Activated T-helper 17 cell treated with anti-CD3 and anti-CD28 coated beads, Interleukin-2, amount 50 U/mL, for 72 hours (primary cell): ENCODE results near the gene NFIA. TPM values are rescaled to one million over a fixed set of nuclear protein-coding genes. Genes with fewer than 3 reads are reported as not detected.

Experiments
- ATAC-seq: fragments of 150-1000 bp; cut with Tn5 transposase; replicated peaks from 2 replicates; pipeline ENCODE4 v1.10.0; 2021; ENCODE audit warnings: mild to moderate bottlenecking, moderate library complexity
- H3K27ac Mint-ChIP-seq: one replicate; pipeline ENCODE4 v1.8.0; 2022; ENCODE audit warnings: mixed read lengths
- H3K27me3 Mint-ChIP-seq: one replicate; pipeline ENCODE4 v1.8.0; 2022; ENCODE audit warnings: mixed read lengths
- H3K36me3 Mint-ChIP-seq: one replicate; pipeline ENCODE4 v1.8.0; 2022; ENCODE audit warnings: low read depth, mild to moderate bottlenecking, mixed read lengths
- H3K4me1 Mint-ChIP-seq: one replicate; pipeline ENCODE4 v1.8.0; 2022; ENCODE audit warnings: mixed read lengths
- H3K4me3 Mint-ChIP-seq: one replicate; pipeline ENCODE4 v1.8.0; 2022; ENCODE audit warnings: mild to moderate bottlenecking, mixed read lengths
- H3K9me3 Mint-ChIP-seq: one replicate; pipeline ENCODE4 v1.8.0; 2022; ENCODE audit warnings: mixed read lengths
- total RNA-seq, 2 donors: library from RNA; stranded (reverse); gene quantifications; one replicate each; pipeline ENCODE4 v1.2.3, GENCODE V29; 2022

The NFIA gene
- total RNA-seq, 2 donors from 2014 or later: 3.5 to 5.1 TPM

DNA sequence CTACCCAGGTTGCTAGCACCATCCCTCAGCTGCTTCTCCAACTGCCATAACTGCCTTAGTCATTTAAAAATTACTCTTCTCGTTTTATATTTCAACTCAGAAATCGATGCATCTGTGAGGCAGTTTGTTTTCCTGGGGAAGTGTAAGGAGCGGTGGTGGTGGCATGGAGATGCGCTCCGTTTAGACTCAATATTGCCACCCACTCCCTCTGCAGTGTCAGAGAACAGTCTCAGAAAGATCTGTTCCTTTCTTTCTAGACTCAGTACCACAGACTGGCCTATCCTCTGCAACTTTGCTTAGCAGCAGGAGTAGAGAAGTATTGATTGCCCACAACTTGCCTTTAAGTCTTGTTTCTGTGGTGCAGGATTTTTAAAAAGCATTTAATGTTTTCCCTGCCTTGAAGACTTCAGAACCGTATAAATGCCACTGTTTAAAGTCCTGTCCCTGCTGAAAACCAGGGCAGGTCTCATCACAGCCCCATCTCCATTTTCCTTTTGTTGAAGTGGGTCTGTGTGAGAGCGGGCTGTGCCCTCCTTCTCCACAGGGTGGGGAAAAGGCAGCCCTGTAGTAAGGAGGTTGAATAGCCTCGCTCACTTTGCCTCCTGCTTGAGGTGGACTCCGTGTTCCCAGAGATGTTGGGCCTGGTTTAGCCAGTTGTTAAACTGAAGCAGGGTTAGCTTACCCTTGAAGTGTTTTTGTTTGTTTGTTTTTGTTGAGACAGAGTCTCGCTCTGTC lies 105.2 kb downstream of the NFIA start:
- Mint-ChIP-seq H3K36me3 (no peaks in the 10 kb centered on the region), H3K27ac (no peak overlapping the region), H3K4me3 (no peak overlapping the region), H3K4me1 (no peaks in the 10 kb centered on the region), H3K27me3 (no peaks in the 10 kb centered on the region), H3K9me3 (no peaks in the 10 kb centered on the region)
- ATAC-seq: no peak

DNA sequence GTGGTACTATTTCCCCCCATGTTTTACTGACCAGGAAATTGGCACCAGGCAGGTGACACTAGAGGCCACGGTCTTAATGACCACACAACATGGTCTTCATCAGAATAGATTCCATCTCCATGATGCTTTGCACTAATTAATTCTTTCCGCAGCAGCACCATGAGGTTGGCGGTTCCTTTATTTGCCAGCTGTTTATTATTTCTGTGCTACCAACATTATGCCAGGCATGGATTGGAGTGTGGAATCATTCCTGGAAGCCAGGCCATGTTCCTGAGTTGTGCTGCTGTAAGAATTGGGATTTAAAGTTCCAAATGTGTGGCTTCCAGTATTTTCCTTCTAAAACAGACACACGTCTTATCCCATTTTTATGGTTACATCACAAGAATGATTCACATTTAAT lies 107.8 kb downstream of the NFIA start:
- Mint-ChIP-seq H3K9me3 (no peaks in the 10 kb centered on the region), H3K27ac (no peak overlapping the region), H3K4me1 (no peaks in the 10 kb centered on the region), H3K36me3 (no peaks in the 10 kb centered on the region), H3K4me3 (no peak overlapping the region), H3K27me3 (no peaks in the 10 kb centered on the region)
- no peak for ATAC-seq

DNA sequence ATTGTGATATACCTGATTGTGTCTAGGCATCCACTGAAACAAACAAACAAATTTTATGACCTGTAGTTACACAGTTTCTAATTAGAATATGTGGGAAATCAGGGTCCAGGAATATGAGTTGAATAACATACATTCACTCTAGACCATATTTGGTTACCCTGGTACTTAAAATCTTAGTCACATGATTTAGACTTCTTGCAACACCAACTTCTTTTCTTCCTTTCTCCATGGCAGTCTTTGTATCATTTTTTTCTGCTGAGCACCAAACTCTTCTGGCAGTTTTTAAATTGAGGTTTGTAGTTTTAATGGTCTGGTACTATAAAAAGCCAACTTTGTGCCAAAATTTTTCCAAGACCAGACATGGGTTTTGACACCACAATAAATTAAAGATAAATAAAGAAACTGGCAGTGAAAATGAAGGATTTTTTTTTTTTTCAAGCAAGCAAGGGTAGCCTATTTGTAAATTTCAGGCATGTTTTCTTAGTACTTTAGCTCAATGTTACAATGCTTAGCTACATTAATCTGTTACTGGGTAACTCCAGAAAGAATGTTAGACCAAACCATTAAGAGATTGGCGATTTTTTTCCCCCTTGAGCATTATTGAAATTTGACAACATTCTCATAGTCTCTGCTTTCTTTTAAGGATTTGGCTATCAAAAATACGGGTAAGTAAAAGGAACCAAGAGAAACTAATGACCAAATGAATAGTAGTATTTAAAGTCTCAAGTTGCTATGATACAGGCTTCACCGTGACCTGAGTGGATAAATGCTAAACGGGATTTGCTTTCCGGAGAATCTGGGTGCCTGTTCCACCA lies 108.5 kb downstream of the NFIA start:
- Mint-ChIP-seq H3K27ac (no peak overlapping the region), H3K9me3 (no peaks in the 10 kb centered on the region), H3K36me3 (no peaks in the 10 kb centered on the region), H3K4me1 (no peaks in the 10 kb centered on the region), H3K27me3 (no peaks in the 10 kb centered on the region), H3K4me3 (no peak overlapping the region)
- ATAC-seq: no peak

DNA sequence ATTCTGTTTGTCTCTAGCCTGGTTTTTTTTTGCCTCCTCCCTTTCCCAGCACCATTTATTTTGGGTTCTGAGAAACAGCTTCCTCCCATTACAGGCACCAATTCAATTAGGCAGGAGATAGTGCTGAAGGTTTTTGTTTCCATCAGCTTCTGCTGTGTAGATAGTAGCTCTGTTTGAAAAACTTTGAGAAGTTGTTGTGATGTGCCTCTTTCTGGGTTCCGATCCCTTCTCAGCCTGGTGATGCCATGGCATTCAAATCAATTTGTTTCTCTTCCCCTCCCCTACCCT lies 109.0 kb downstream of the NFIA start:
- Mint-ChIP-seq H3K4me3 (no peak overlapping the region), H3K9me3 (no peaks in the 10 kb centered on the region), H3K27ac (no peak overlapping the region), H3K4me1 (no peaks in the 10 kb centered on the region), H3K36me3 (no peaks in the 10 kb centered on the region), H3K27me3 (no peaks in the 10 kb centered on the region)
- no peak for ATAC-seq

DNA sequence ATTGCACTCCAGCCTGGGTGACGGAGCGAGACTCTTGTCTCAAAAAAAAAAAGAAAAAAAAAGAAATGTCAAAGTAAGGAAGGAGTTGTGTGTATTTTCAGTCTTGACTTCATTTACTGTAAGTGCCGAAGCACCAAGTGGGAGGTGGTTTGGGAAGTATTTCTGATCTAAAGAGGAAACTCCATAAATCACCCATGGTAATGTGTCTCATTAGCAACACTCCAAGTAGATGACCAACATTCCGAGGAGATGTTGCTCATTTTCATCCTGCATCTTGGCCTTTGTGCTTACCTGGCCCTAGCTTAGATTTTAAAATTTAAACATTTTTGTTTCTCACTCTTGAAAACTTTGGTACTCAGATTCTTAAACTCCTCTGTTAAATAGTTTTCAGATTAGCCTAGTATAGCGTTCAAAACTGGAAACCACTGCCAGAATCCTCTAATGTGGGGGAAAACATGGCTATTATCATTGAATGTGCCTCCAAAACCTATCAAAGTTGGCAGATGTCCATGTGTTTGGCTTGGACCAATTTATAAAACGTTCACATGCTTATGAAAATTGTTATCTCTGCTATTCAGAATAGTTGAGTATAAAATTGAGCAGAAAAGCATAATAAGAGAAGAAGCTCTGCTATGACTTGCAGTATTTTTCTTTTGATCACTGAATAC lies 110.4 kb downstream of the NFIA start:
- H3K4me3 Mint-ChIP-seq: no peak overlapping the region

DNA sequence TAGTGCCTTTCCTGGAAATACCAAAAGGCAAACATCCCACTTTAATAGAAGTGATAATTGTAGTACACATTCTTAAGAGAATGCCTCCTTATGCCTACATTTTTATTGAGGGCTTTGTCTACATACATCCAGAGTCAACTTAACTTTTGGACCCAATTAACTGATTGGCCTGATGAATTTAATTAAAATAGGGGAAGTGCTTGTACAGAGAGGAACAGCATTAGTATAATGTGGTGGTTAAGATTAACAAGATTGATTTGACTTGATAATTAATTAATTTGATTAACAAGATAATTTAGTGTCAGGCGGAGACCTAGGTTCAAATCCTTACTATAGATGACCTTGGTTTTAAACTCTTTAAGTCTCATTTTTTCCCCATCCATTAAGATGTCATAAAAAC lies 111.4 kb downstream of the NFIA start:
- Mint-ChIP-seq H3K4me1 (no peaks in the 10 kb centered on the region), H3K36me3 (no peaks in the 10 kb centered on the region), H3K4me3 (no peak overlapping the region), H3K27me3 (no peaks in the 10 kb centered on the region), H3K27ac (no peak overlapping the region), H3K9me3 (no peaks in the 10 kb centered on the region)
- no peak for ATAC-seq

More for the DNA sequence above, 110.4 kb downstream of the NFIA start:
- ATAC-seq: no peak
- no peak overlapping the region for H3K27ac Mint-ChIP-seq
- no peaks in the 10 kb centered on the region for H3K9me3 Mint-ChIP-seq
- H3K4me1 Mint-ChIP-seq: no peaks in the 10 kb centered on the region
- no peaks in the 10 kb centered on the region for H3K36me3 Mint-ChIP-seq
- H3K27me3 Mint-ChIP-seq: no peaks in the 10 kb centered on the region

DNA sequence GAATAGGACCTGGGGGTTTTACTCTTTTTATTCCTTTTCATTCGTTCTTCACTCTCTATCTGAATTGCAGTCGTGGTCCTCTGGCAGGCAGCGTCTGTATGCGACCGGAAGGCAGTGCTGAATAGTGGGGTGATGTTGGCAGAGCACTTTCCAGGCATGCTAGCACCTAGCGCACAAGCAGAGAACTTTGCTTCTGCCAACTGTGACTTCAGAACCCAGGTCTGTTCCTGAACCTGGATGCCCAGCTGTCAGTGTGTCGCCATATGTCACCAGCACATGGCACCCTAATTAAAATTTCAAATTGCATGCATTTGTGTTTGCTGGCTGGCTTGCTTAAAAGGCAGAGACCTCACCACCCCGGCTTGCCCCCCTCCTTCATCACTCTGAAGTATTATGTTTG lies 116.2 kb downstream of the NFIA start:
- H3K9me3 Mint-ChIP-seq: no peaks in the 10 kb centered on the region
- H3K27me3 Mint-ChIP-seq: no peaks in the 10 kb centered on the region
- H3K4me3 Mint-ChIP-seq: no peak overlapping the region
- H3K27ac Mint-ChIP-seq: no peak overlapping the region
- no peak for ATAC-seq
- no peaks in the 10 kb centered on the region for H3K4me1 Mint-ChIP-seq
- H3K36me3 Mint-ChIP-seq: no peaks in the 10 kb centered on the region

DNA sequence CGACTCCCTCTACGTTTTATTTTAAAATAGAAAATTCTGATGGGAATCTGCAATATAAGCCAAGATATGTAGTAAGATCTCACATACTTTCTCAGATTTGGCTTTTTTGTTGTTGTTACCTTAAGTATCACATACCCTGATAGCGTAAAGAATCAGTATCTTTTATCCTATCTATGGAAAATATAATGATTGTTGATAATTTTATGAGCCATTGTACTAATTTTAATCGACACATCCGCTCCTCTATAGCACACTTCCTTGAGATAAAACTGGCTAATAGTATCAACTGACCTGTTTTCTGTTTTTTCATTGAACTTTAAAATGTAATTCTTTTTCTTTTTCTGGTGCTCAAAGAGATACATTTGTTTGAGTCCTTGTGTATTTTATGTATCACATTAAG lies 118.7 kb downstream of the NFIA start:
- Mint-ChIP-seq H3K4me1 (no peaks in the 10 kb centered on the region), H3K27ac (no peak overlapping the region), H3K27me3 (no peaks in the 10 kb centered on the region), H3K36me3 (no peaks in the 10 kb centered on the region), H3K4me3 (no peak overlapping the region), H3K9me3 (no peaks in the 10 kb centered on the region)
- ATAC-seq: no peak

DNA sequence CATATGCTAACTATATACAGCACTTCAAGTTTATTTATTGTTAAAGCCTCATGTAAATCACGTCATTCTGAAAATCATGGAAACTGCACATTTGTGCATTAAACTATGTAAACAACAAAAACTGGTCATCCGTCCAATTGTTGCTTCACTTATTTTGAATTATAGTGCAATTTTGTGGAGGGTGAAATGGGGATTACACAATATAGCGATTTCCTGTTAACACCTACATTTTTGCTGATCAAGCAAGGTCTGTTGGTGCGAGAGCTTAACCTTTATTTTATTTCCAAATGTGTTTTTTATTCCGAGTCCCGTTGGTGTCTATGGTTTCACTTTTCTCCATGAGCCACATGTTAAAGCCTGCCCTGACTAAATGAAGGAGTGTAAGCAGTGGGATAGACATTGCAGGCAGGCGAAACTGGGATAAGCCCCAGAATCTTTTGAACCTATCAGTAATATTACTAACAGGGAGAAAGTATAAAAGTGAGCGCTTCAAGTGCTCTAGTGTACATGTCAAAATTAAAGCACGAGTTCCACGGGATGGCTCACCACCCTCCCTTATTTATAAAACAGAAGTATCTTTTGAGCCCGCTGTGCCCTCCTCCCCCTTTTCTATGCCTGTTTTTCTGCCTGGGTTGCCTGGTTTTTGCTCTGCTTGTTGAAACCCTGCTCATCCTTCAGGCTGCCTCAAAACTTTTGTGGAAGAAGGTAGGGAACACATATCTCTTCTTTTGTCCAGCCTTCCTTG lies 120.7 kb downstream of the NFIA start:
- H3K27ac Mint-ChIP-seq: no peak overlapping the region
- no peak overlapping the region for H3K4me3 Mint-ChIP-seq
- ATAC-seq: no peak
- no peaks in the 10 kb centered on the region for H3K36me3 Mint-ChIP-seq
- H3K9me3 Mint-ChIP-seq: no peaks in the 10 kb centered on the region
- no peaks in the 10 kb centered on the region for H3K4me1 Mint-ChIP-seq
- no peaks in the 10 kb centered on the region for H3K27me3 Mint-ChIP-seq

DNA sequence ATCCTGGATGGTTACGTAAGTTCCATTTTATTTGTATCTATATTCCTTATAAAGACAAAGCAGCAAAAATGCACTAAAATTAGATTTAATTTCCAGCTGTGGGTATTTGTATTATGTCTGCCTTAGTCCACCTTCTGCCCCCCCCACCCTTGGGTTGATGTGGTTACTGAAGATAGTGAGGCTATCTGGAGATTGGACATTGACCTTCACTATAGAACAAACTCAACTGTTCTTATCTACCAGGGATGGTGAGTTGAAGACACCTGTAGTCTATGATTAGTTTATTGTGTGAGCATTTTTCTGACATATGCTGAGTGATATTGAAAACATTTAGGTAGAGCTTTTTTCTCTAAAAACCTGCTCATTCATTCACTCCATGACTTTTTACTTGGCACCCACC lies 122.2 kb downstream of the NFIA start:
- no peaks in the 10 kb centered on the region for H3K36me3 Mint-ChIP-seq
- no peak for ATAC-seq
- H3K4me1 Mint-ChIP-seq: no peaks in the 10 kb centered on the region
- no peak overlapping the region for H3K4me3 Mint-ChIP-seq
- no peaks in the 10 kb centered on the region for H3K9me3 Mint-ChIP-seq
- no peaks in the 10 kb centered on the region for H3K27me3 Mint-ChIP-seq
- no peak overlapping the region for H3K27ac Mint-ChIP-seq

DNA sequence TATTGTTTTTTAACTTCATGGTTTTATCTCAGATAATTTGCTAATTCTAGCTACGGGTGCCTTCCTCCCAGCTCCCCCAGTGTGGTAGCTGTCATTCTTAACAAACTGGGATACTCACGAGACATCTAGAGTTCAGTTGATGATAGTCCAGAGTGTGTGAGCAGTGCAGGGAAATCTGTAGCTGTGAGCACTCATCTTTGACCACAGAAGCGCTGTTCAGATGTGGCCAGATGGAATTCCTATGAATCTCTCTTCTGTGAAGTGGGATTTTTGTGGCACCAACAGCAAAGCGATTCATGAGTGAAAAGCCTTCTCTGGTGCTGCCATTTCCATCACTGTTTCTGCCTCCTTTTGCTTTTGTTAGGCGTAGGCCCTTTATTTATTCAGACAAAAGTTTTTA lies 125.1 kb downstream of the NFIA start:
- H3K9me3 Mint-ChIP-seq: no peaks in the 10 kb centered on the region
- no peak overlapping the region for H3K4me3 Mint-ChIP-seq
- no peaks in the 10 kb centered on the region for H3K36me3 Mint-ChIP-seq
- no peaks in the 10 kb centered on the region for H3K4me1 Mint-ChIP-seq
- no peak overlapping the region for H3K27ac Mint-ChIP-seq
- ATAC-seq: no peak
- H3K27me3 Mint-ChIP-seq: no peaks in the 10 kb centered on the region

DNA sequence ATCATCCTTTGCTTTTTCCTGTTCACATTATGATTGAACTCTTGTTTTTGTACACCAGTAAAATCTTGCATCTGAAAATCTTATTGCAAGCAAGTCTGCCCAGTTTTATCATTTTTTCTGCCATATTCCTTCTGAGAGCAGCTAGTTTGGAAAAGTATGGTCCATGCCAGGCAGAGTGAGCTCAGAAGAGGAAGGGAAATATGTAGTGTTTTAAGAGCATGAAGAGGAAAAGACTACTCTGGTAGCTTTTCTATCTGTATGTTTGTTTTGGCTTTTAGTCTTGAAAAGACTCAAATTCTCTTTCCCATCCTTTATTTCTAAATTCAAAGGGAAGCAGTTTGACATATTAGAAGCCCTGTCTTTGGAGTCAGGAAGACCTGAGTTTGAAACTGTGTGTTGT lies 125.8 kb downstream of the NFIA start:
- no peak overlapping the region for H3K27ac Mint-ChIP-seq
- no peak overlapping the region for H3K4me3 Mint-ChIP-seq
- H3K9me3 Mint-ChIP-seq: no peaks in the 10 kb centered on the region
- H3K27me3 Mint-ChIP-seq: no peaks in the 10 kb centered on the region
- no peak for ATAC-seq
- peaks cover 5% of the 10 kb centered on the region for H3K4me1 Mint-ChIP-seq
- no peaks in the 10 kb centered on the region for H3K36me3 Mint-ChIP-seq

DNA sequence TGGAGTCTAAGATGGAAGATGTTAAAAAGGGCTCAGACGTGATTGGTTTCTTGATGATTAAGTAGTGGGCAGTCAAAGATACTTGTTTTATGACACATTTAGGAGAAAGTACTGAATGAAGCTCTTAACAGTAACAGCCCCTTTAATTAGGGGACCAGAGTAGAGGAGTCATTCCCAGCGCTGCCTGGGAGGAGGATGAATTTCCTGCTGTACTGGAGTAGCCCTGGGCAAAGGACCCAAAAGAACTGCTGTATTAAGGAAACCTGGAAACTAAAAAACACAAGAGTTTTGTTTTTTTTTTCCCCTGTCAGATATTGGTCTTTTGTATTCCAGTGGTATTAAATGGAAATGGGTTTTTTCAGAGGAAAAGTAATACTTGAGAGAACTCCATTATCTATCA lies 126.5 kb downstream of the NFIA start:
- no peak for ATAC-seq
- no peak overlapping the region for H3K4me3 Mint-ChIP-seq
- no peaks in the 10 kb centered on the region for H3K9me3 Mint-ChIP-seq
- no peak overlapping the region for H3K27ac Mint-ChIP-seq
- H3K36me3 Mint-ChIP-seq: no peaks in the 10 kb centered on the region
- H3K27me3 Mint-ChIP-seq: no peaks in the 10 kb centered on the region
- H3K4me1 Mint-ChIP-seq: peaks cover 10% of the 10 kb centered on the region

DNA sequence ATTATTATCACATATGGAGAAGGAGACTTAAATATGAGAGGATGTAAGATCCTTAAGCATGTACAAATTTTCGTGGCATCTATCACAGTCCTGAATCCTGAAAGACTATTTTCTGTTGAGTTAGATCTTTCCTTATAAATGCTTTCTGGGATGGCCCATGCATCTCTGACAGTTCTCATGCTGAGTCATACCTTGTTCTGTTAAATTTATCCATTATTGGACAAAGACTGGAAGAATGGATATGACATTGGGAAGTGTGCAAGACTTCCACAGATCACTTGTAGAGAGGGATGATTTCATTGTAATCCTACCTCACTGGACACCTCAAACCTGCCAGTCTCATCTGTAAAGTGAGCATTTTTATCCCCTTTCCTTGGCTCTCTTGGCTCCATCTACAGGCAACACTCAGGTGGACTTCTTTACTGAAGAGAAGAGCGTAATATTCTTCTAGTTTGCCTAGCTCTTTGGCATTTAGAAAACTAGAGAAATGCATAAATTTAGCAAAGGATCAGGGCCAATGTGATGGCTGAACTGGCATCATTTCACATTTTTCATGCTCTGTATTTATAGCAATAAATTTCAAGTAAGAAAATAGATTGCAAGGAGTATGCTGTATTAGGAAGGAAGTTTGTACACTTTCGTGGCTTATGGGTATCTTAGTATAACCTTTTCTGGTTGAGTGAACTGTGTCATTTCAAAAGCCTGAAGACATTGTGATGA lies 128.2 kb downstream of the NFIA start:
- Mint-ChIP-seq H3K4me1 (peaks cover 10% of the 10 kb centered on the region), H3K36me3 (no peaks in the 10 kb centered on the region), H3K9me3 (no peaks in the 10 kb centered on the region), H3K4me3 (no peak overlapping the region), H3K27me3 (no peaks in the 10 kb centered on the region), H3K27ac (peak overlapping the region; percentile 21)
- no peak for ATAC-seq
